Measurements from ENCODE around the gene ZNF181.
"Not testable (repeated sequence)": the region's sequence is repeated elsewhere in the genome, so short reads cannot be mapped to it uniquely, and the experiment has no call there.

ZNF181 gene

DNA sequence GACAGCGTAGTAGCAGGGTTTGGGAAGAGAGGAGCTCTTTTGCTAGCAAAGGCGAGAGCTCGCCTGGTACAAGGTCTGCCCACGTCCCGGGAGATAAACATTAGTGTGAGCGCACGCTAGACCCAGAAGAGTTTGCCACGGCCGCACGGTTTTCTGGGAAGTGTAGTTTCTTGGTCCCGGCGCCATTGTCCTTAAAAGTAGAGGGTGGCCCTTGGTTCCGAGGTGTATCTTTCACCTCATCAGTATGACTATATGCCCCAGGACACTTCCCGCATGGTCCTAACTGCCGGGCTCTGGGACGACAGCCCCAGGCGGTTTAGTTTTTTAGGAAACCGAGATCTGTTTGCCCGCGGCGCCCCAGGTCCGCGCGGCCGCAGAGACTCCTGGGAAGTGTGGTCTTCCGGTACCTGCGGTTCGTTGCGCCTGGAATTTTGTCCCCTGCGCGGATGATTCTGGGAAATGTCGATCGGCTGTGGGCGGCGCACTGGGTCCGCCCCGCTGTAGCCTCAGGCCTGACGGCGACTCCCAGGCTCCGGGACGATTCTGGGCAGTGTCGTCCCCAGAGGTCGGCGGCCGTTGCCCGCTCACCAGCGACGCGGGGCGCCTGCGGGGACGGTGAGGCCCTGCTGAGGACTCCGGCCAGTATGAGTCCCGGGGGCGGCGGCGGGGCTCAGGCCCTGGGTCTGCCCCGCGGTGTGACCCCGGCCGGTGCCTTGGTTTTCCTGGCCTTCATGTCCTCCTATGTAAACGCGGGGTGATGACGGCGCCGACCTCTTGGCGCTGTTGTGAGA lies at the start of gene ZNF181:
Gene ZNF181 (plus strand): TSS at position 498 of the 791 bp plus-strand sequence. CDS start 795 bp downstream, outside the sequence.
- peak; percentile 62 to 72 for DNase-seq (ENCODE audit: low read depth in 2 of 2)

DNA sequence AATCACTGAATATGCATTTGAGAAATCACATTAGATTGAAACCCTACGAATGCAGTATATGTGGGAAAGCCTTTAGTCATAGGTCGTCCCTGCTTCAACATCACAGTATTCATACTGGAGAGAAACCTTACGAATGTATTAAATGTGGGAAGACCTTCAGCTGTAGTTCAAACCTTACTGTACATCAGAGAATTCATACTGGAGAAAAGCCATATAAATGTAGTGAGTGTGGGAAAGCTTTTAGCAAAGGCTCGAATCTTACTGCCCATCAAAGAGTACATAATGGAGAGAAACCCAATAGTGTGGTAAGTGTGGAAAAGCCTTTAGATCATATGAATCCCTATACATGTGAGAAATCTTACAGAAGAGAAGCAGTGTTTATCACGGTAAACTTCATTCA lies 48.8 kb upstream of the ZNF181 start:
- not testable (repeated sequence) for DNase-seq (ENCODE audit: low read depth in 2 of 2)

DNA sequence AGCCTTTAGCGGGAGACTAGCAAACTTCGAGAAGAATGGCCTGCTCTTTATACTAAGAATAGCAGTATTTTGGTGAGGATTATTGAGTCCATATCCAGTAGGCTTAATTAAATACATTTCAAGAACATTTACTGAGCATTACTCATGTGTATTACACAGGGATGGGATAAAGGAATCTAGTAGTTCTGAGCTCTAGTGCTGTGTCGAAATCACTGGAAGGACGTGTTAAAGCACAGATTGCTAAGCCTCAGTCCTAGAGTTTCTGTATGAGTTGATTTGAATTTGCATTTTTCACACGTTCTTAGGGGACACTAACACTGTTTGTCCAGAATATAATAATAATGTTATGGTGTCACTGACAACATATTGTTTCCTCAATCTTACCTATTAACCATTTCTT lies 47.6 kb upstream of the ZNF181 start:
- DNase-seq (ENCODE audit: low read depth in 2 of 2) = no peak

DNA sequence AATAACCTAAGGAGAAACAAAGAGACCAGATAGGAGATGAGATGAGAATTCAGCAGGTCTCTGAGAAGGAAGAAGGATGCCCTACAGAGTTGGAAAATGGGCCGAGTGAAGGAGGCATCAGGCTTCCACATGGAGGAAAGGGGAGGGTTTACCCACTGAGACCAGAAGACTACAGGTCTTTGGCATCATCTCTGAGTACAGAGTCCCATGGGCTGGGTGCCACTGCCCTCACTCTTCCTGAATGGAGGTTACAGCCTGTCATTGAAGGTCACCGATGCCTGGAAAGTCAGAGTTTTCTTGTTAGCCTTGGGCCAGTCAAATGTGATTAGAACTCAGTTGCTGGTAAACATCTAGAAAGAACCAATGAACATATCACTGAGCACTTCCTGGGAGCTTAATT lies 46.7 kb upstream of the ZNF181 start:
- no peak for DNase-seq (ENCODE audit: low read depth in 2 of 2)

DNA sequence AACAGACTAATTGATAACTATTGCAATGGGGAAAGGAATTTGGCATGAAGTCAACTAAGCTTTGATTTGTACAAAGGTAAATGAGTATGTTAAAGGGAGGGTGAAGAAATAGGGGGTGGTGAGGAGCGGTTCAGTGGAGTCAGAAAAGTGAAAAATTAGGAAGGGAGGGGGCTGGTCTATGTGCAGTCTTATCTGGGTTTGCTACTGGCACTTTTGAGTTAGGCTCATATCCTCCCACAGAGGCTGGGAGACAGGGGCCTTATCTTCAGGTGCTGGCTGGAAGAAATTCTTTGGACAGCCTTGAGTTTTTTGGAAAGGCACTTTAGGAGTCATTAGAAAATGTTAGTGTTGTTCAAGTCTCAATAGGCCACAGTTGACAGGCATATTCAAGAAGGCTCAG lies 45.5 kb upstream of the ZNF181 start:
- no peak for DNase-seq (ENCODE audit: low read depth in 2 of 2)

DNA sequence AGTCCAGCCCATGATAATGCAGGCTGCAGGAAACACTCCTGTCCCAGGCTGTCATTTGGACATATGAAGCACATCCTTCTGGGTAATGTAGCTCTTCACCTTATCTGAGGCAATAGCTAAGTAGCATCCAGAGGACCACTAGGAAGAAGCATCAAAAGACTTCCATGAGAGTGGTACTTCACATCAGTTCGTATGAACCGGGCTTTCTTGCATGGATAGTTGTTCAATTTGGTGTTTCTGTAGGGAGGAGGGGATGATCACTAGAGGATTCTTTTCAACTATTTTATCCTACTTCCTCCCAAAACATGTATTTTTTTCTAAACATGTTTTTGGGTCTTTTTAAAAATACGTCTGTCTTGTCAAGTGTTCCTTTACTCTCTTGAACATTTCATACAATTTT lies 43.7 kb upstream of the ZNF181 start:
- DNase-seq (ENCODE audit: low read depth in 2 of 2) = no peak

DNA sequence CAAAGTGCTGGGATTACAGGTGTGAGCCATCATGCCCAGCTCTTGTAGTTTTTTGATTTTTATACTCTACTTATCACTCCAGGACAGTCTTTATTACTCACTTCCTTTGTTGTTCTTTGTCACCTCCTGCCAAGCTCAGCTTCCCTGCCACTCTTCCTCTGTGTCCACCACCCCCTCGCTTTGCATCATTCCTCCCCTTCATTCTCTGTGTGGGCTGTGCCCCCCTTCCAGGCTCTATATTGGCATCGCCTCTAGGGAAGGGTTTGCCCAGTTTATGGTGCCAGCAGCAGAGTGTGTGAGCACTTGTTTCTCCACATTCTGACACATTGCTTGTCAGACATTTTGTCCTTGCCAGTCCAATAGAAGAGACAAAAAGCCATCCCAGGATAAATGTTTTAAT lies 41.5 kb upstream of the ZNF181 start:
- DNase-seq (ENCODE audit: low read depth in 2 of 2) = no peak

DNA sequence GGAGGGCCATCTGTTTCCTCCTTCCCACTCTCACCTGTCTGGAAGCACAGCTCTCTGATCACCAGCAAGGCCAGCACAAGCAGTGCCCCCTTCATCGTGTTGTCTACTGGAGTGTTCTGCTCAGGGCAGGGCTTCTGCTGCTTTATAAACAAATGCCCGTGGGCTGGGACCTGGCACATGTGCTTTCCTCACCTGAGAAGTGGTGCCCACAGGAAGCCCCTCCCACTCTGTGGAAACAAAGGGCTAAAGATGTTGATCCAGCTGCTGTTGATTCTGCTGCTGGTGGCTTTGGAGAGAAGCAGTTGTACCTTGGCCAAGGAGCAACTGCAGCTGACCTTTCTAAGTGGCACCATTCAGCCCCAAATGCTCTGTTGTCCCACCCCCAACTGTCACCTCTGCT lies 26.4 kb upstream of the ZNF181 start:
- no peak for DNase-seq (ENCODE audit: low read depth in 2 of 2)

DNA sequence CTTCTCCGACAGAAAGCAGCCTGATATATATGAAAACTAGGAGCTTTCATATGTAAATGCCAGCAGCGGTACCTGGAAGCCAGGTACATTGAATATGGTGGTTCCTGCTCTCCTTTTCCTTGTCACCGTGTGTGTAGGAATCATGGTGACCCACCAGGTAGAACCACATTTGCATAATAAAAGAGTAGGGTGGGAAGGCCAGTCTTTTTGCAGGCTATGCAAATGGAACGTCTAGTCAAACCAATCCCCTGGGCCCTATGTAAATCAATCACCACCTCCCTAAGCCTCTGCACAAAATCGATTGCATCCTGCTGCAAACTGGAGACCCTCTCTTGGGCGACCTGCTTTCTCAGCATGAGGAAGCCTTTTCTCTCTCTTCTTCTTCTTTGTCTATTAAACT lies 22.2 kb upstream of the ZNF181 start:
- DNase-seq (ENCODE audit: low read depth in 2 of 2) = no peak

DNA sequence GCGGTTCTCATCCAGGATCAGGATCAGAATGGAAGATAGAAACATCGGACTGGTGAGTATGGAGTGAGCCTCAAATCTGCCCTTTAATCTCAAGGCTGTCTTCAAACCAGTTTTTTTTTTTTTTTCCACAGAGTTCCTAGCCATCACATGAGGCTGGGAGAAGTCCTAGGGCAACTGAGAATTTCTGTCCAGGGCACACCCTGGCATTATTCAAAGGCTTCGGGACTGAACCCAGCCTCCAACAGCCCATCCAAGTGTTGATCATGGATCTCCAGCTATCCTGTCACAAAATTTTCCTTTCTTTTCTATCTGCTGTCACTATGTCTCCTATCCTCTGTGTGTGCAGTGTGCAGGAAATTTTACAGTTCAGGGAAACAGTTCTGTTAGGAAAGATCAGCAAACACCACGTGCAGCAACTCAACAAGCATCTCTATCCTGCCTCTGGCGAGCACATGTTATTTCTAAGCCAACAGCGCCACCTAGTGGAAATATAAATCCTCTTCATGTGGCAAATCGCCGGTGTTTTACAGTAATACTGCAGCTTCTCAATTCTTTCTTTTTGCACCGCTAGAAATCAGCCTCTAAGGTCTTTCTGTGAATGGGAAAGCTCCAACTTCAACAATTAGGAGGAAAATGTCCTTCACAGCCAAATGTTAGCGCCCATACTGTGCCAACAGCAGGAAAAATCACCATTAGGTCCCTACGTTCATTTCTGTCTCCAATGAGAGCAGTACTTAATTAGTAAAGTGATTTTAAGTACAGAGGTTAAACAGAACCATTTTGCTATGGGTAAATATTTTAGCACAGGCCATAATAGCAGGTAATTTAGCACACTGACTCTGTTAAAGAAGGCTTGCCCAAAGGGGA lies 21.4 kb upstream of the ZNF181 start:
- peak in 1 of 2 donors; percentile 9 for DNase-seq (ENCODE audit: low read depth in 2 of 2)

DNA sequence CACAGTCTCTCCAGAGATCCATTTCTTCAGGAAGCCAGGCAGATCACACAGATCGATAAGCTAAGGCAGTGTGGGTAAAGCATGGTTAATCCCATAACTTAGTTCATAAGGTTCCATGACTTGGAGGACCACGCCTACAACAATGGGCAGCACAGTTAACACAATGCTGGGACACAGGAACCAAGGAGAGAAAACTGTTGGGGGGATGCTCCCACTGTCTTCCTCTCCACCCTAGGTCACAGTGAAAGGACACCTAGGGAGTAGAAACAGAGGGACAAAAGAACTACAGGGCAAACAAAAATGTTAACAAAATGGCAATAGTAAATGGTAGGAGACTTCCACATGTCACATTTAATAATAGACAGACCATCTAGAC lies 20.8 kb upstream of the ZNF181 start:
- DNase-seq (ENCODE audit: low read depth in 2 of 2) = no peak

DNA sequence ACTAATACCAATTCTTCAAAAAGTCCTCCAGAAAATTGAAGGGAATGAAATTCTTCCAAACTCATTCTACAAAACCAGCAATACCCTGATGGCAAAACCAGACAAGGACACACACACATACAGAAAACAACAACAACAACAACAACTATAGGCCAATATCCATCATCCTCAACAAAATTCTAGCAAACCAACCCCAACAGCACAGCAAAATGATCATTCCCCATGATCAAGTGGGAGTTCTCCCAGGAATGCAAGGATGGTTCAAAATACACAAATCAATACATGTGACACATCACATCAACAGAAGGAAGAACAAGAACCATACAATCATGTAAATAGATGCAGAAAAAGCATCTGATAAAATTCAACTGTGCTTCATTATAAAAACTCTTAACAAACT lies 18.7 kb upstream of the ZNF181 start:
- no peak for DNase-seq (ENCODE audit: low read depth in 2 of 2)

DNA sequence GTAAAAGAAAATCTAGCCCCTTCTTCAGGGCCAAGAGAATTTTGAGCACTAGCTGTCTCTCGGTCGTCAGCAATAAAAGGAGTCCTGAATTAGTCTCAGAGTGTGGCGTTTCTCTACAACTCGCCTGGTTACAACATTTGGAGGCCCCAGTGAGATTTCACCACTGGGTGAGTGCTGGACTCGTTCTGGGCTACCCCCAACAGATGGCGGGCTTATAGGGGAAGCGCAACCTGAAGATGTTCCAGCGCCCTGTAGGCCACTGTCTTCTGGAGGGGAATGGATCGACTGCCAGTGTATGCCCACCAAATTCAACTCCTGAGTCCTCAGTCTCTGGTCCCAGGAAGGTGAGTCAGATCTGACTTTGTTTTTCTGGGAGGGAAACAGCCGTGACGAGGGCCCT lies 11.7 kb upstream of the ZNF181 start:
- no peak for DNase-seq (ENCODE audit: low read depth in 2 of 2)

DNA sequence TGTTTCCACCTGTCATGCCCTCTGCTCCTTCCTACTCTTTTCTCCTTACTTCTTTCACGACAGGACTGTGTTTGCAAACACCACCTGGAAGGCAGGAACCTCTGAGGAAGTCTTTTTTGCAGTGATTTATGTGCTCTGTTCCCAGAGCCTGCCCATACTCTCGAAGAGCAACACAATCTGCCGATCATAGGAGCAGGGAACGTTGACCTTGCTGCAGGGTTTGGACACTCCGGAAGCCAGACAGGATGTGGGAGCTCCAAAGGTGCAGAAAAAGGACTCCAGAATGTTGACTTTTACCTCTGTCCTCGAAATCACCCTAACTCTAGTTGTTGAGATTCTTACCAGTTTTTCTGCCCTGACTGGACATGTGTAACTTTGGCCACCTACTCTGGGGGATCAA lies 8.6 kb upstream of the ZNF181 start:
- DNase-seq (ENCODE audit: low read depth in 2 of 2) = no peak

DNA sequence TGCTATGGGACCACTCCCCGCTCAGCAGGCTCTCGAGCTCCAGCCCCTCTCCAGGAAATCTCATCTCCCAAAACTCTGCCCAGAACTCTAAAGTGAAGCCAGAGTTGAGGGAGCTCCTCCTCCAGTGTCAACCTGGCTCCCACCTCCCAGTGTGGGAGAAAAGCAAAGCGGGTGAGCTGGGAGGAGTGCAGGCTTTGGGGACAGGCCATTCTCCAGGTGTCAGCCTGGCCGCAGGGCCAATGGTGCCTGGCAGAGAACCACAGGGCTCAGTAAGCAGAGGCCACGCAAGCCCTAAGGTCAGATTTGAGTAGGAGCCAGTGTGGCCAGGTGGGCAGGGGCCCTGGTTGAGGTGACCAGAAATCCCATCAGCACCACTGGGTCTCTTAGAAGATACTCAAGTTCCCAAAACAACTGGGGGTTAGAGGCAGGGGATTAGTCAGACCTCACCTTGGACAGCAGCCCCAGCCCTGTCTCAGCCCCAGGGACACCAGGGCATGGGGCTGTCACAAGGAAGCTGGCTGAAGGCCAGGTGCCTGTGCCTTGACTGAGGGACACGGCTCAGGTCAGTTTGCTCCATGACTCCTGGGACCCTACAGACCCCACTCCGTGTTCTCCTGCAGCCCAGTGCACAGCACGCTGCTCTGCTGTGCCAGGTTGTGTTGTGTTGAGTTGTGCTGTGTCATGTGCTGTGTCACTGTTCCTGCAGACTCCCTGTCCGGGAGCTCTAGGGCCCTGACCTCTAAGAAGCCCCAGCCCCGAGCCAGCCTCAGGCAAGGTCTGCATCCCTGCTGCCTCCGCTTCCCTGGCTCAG lies 2.8 kb upstream of the ZNF181 start:
- DNase-seq (ENCODE audit: low read depth in 2 of 2) = no peak

DNA sequence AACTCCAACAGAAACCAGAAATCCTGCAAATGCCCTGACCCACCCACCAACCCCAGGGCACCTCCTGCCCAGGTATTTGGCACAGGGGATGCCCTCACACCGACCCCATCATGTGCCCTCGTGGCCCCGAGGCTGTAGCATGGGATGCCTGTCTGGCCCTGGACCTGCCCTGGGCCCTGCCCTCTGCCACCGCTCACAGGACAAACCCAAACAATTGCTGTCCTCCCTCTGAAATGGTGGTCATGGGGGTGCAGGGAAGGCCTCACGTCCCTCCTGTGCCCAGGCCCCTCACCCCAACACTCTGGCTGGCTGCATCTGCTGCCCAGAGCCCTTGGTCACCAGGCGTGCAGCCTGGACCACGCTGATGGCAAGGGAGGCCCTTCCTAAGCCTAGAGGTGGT lies 2.1 kb upstream of the ZNF181 start:
- no peak for DNase-seq (ENCODE audit: low read depth in 2 of 2)

DNA sequence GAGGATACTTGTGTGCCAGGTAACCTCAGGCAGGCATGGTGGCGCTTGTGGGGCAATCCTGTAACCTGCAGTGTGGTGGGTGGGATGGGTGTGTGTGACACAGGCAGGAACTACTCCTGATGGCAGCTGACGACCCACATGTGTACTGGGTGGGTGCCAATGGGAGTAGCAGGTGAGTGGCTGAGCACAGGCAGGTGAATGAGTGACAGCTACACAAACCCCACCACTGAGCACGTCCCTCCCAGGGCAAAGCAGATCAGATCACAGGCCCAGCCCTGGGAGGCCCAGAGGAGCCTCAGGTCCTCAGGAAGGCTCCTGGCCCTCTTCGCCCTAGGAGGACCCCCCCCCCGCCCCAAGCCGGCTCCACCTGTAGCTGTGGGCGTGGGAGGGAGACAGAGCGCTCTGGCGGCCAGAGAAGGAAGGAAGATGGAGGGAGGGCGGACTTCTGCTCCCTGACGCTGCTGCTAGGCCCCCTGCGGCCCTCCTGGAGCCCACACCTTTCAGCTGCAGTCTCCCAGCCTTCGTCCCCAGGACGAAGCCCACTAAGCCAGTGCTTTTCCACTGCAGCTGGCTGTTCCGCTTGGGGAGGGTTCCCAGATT lies 1.3 kb upstream of the ZNF181 start:
- DNase-seq (ENCODE audit: low read depth in 2 of 2) = no peak

DNA sequence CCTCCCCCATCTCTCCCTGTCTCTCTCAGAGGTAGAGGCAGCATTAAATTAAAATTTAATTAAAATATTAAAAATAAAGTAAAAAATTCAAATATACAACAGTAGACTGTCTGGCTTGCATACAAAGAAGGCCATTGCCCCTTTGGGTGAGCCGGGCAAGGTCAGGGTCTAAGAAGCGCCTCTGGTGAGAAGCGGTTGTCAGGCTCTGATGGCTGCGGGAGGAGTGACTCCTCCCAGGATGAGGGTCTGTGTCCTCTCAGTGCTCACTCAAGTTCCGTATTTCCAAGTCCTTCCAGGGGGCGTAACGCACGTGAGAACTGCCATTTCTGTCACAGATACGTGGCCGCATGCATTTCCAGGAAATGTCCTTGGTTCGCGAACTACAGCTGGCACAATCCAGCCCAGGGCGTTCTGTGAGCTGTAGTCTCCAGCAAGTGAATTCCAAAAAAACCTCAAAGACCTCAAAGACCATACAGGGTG lies 737 bp upstream of the ZNF181 start:
- no peak for DNase-seq (ENCODE audit: low read depth in 2 of 2)

DNA sequence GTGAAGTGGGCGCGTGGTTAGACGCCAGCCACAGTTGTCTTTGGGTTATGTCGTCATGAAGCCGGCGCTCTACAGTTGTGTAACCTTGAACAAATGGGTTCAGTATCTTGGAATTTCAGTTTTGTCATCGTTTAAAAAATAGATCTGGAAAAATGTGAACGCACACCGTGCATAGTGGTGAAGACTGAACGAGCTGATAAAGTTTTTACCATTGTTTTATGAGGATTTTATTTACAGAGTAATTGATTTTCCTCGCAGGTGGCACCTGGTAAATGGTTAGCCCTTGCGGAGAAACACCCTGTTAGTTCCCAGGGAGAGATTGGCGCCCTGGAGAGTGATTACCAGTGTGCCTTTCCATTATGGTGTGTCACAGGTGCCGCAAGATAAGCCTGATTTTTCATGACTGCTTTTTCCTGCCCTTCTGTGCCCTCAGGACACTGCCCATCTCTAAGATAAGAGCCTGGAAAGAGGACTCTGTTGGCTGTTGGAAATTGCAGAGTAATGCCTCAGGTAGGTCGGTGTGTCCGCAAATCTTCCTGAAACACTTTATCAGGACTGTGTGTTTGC lies 577 bp downstream of the ZNF181 start:
- DNase-seq (ENCODE audit: low read depth in 2 of 2) = no peak

DNA sequence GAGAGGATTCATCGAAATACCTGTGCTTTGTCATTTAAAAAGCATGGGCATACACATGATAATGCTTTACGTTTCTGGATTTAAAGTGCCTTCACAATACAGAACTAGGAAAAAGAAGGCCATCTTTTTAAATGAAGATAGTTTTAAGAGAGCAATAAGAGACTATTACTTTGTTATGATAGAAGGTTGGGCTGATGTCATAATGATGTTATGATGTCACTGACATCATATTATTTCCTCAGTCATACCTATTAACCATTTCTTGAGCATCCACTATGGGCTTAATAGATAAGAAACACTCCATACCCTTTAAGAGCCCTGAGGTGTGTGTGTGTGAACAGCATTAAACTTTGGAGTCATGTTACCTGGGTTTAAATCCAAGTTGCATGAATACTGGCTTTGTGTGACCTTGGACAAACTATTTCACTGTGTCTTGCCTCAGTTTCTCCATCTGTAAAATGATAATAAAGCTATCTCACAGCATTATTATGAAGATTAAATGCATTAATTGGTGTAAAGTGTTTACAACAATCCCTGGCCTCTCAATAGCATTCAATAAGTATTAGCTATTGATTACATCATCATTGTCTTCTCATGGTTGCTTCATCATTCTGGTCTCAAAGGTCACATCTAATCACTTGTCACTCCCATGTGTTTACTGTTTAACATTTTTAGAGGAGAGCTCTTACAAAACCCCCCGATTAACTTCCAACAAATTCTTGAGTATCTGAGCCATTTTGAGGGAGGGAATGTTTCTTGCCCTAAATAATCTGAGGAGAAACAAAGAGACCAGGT lies 11.1 kb downstream of the ZNF181 start:
- DNase-seq (ENCODE audit: low read depth in 2 of 2) = no peak

DNA sequence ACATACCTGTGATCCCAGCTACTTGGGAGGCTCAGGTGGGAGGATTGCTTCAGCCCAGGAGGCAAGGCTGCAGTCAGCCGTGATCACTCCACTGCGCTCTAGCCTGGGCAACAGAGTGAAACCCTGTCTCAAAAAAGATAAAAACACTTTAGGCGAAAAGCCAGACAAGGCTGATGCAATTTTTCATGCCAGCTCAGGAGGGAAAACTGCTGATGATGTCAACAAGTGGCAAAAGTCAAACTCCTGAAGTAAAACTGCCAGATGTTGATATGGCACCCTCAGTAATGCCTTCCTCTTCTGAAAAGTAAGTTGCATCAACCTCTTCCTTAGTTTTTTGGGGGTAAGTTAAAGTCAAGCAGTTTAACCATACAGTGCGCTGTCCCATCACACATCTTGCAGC lies 23.4 kb downstream of the ZNF181 start:
- DNase-seq (ENCODE audit: low read depth in 2 of 2) = no peak
